Endothelial cell of umbilical vein (primary cell): Measurements from ENCODE around the gene CNIH2. TPM values are rescaled to one million over a fixed set of nuclear protein-coding genes. Genes with fewer than 3 reads are reported as not detected.

ENCODE experiments used
- BruUV-seq: library from RNA; stranded (reverse); fragments of 400-500 nt; replicated peaks from 2 replicates; lab custom pipeline; 2021; lab: Mats Ljungman, UMichigan
- CTCF ChIA-PET: fragments of 300-600, 350-600 bp; sonication (Branson Sonifier 250); formaldehyde crosslinking; loops from one replicate; lab custom pipeline; 2021; ENCODE audit warnings: antibody characterized with exemption, inconsistent platforms; lab: Charles Lee
- POLR2A ChIA-PET: fragments of 300-600, 350-600 bp; sonication (Branson Sonifier 250); formaldehyde crosslinking; loops from one replicate; lab custom pipeline; 2021; ENCODE audit warnings: antibody characterized with exemption, inconsistent platforms; lab: Charles Lee
- DNase-seq: peaks from one replicate; pipeline ENCODE4 v3.0.0-alpha.2; 2011; ENCODE audit warnings: low read depth, low spot score
- FAIRE-seq: peaks from 2 replicates; lab custom pipeline; 2011; peaks lifted over from hg19 to GRCh38; lab: Jason Lieb, UNC
- H2AFZ ChIP-seq: 2 replicates; pipeline ENCODE4 v1.6.0; 2012; ENCODE audit warnings: low read depth, low read length, control low read depth, inconsistent platforms
- H3K27ac ChIP-seq: 2 replicates; pipeline ENCODE4 v1.5.1; 2011; ENCODE audit warnings: low read depth, mild to moderate bottlenecking, control low read depth, low read length, moderate library complexity; ENCODE audit not compliant: insufficient read depth
- H3K27me3 ChIP-seq, 2 experiments: 2 replicates each; pipeline versions ENCODE4 v1.6.0 to v1.6.1; 2011; ENCODE audit warnings: low read length in 2 of 2, mixed read lengths in 1 of 2; ENCODE audit not compliant: control insufficient read depth in 2 of 2, insufficient read depth in 2 of 2
- H3K36me3 ChIP-seq, 2 experiments: 2 replicates in 1 of 2; 3 replicates in 1 of 2; pipeline ENCODE4 v1.5.1; 2011; ENCODE audit warnings: low read length in 2 of 2, mild to moderate bottlenecking in 1 of 2, moderate library complexity in 1 of 2; ENCODE audit not compliant: control insufficient read depth in 2 of 2, insufficient read depth in 2 of 2; ENCODE audit errors: extremely low read depth in 1 of 2
- H3K4me1 ChIP-seq: 3 replicates; pipeline ENCODE4 v1.5.1; 2011; ENCODE audit warnings: mild to moderate bottlenecking, low read length; ENCODE audit not compliant: control insufficient read depth, insufficient read depth; ENCODE audit errors: extremely low read depth
- H3K4me2 ChIP-seq: 2 replicates; pipeline ENCODE4 v1.6.1; 2011; ENCODE audit warnings: low read length, control low read depth, mixed read lengths; ENCODE audit not compliant: insufficient read depth
- H3K4me3 ChIP-seq, 3 experiments: fragments of 200-600 bp in 1 of 3; sonication (generic), shearing (Covaris generic) in 1 of 3; replicated peaks in 1 of 3; 2 replicates each; pipeline ENCODE4 v1.5.1; 2011 to 2016; ENCODE audit warnings: control low read depth in 3 of 3, low read length in 3 of 3, mild to moderate bottlenecking in 2 of 3, inconsistent platforms in 1 of 3, low read depth in 1 of 3, moderate library complexity in 1 of 3; ENCODE audit not compliant: insufficient read depth in 1 of 3
- H3K79me2 ChIP-seq: 2 replicates; pipeline ENCODE4 v1.6.0; 2012; ENCODE audit warnings: low read length, inconsistent platforms; ENCODE audit not compliant: control insufficient read depth, insufficient read depth
- H3K9ac ChIP-seq: replicated peaks from 2 replicates; pipeline ENCODE3; 2011; ENCODE audit warnings: low read length, control low read depth; ENCODE audit not compliant: insufficient read depth; ENCODE audit errors: extremely low read depth
- H3K9me1 ChIP-seq: replicated peaks from 3 replicates; pipeline ENCODE4 v1.6.0; 2011; ENCODE audit warnings: mild to moderate bottlenecking, low read length; ENCODE audit not compliant: control insufficient read depth, insufficient read depth; ENCODE audit errors: extremely low read depth
- H3K9me3 ChIP-seq: replicated peaks from 2 replicates; pipeline ENCODE4 v1.5.1; 2012; ENCODE audit warnings: low read length, inconsistent platforms; ENCODE audit not compliant: control insufficient read depth, insufficient read depth
- H4K20me1 ChIP-seq: replicated peaks from 2 replicates; pipeline ENCODE3; 2011; ENCODE audit warnings: mild to moderate bottlenecking, low read length; ENCODE audit not compliant: control insufficient read depth, insufficient read depth; ENCODE audit errors: extremely low read depth
- CTCF ChIP-seq, 2 donors: IDR thresholded peaks; 1 replicate in 1 of 2; 2 replicates in 1 of 2; pipeline ENCODE4 v1.5.1; 2011; ENCODE audit warnings: low read length in 2 of 2, mild to moderate bottlenecking in 2 of 2, moderate library complexity in 2 of 2, control low read depth in 1 of 2, inconsistent platforms in 1 of 2, low read depth in 1 of 2; ENCODE audit not compliant: insufficient read depth in 1 of 2; ENCODE audit errors: extremely low read depth in 1 of 2
- EZH2 ChIP-seq: IDR thresholded peaks from 2 replicates; pipeline ENCODE4 v1.6.1; 2012; ENCODE audit warnings: borderline replicate concordance, low read depth, mild to moderate bottlenecking, moderate library complexity, low read length, inconsistent platforms; ENCODE audit not compliant: severe bottlenecking
- FOS ChIP-seq: IDR thresholded peaks from 2 replicates; pipeline ENCODE4 v1.6.1; 2011; ENCODE audit warnings: mild to moderate bottlenecking, low read length, moderate library complexity, borderline replicate concordance; ENCODE audit not compliant: insufficient read depth
- GATA2 ChIP-seq: IDR thresholded peaks from 2 replicates; pipeline ENCODE4 v1.7.0; 2011; ENCODE audit warnings: low read depth, mild to moderate bottlenecking, moderate library complexity, mixed read lengths, low read length; ENCODE audit not compliant: insufficient read length, insufficient read depth
- JUN ChIP-seq: IDR thresholded peaks from 2 replicates; pipeline ENCODE4 v1.6.1; 2011; ENCODE audit warnings: borderline replicate concordance, low read depth; ENCODE audit not compliant: insufficient read length, insufficient read depth
- MAX ChIP-seq: IDR thresholded peaks from 2 replicates; pipeline ENCODE4 v1.6.1; 2011; ENCODE audit not compliant: insufficient read depth, insufficient read length
- MYC ChIP-seq: IDR thresholded peaks from one replicate; pipeline ENCODE4 v1.6.1; 2011; ENCODE audit warnings: mild to moderate bottlenecking, low read depth, low read length
- POLR2A ChIP-seq: IDR thresholded peaks from 2 replicates; pipeline ENCODE4 v1.6.1; 2012; ENCODE audit warnings: low read depth, mild to moderate bottlenecking, control low read depth, low read length
- POLR2AphosphoS5 ChIP-seq: IDR thresholded peaks from 2 replicates; pipeline ENCODE4 v1.6.1; 2012; ENCODE audit warnings: low read depth, mild to moderate bottlenecking, control low read depth, low read length, moderate library complexity; ENCODE audit not compliant: insufficient read depth
- dilution Hi-C: fragments of 300-500 bp; cut with MboI; formaldehyde crosslinking; loops from one replicate; pipeline ENCODE4 v1.15.0; 2019; ENCODE audit warnings: low sequenced_read_pairs; ENCODE audit not compliant: extremely low pct_ligation_motif_present
- intact Hi-C: fragments of 100-400 bp; cut with micrococcal nuclease; formaldehyde crosslinking; loops from one replicate; pipeline ENCODE4 v1.10.0; 2022
- polyA plus RNA-seq, 4 experiments: library from polyadenylated mRNA; depleted of rRNA in 3 of 4; stranded (reverse) in 3 of 4; unstranded in 1 of 4; fragments of >200 nt; gene quantifications; 2 replicates each; pipeline versions ENCODE4 v1.2.1 to v1.2.3, GENCODE V29; 2011 to 2012; ENCODE audit warnings: missing spikeins in 1 of 4
- total RNA-seq: library from RNA; stranded (reverse); gene quantifications from 2 replicates; pipeline ENCODE4 v1.2.3, GENCODE V29; 2021

CNIH2 gene
- total and polyA plus RNA-seq, 2 donors (not counting 3 experiments of a cell fraction or from before 2014, with no cell fraction given): 0.46 to 1.2 TPM

GRCh38 chr11:66287211-66287888 lies 9.4 kb downstream of the CNIH2 start:
- FAIRE-seq (no peak), DNase-seq (no peak)
- Histone ChIP-seq H3K9me3 (no peaks in the 10 kb centered on the region), H3K4me3 (no peak overlapping the region), H3K9ac (no peak overlapping the region), H3K27ac (no peak overlapping the region), H3K4me1 (peaks cover 13% of the 10 kb centered on the region), H3K36me3 (peaks cover 0 to 7% of the 10 kb centered on the region in 2 experiments), H3K27me3 (peaks cover 9 to 12% of the 10 kb centered on the region in 2 experiments), H3K9me1 (no peaks in the 10 kb centered on the region), H4K20me1 (no peaks in the 10 kb centered on the region), H3K79me2 (peaks cover 12% of the 10 kb centered on the region), H3K4me2 (no peak overlapping the region), H2AFZ (no peak overlapping the region)
- POLR2A ChIA-PET: no interaction called here
- TF ChIP-seq MAX (no peak), GATA2 (no peak), POLR2AphosphoS5 (no peak), JUN (no peak), MYC (no peak), EZH2 (no peak), FOS (no peak), POLR2A (no peak), CTCF (IDR thresholded peaks at IDR 0.05; ENCODE audit: extremely low read depth in 1 of 2, insufficient read depth in 1 of 2, low read depth in 1 of 2, low read length in 2 of 2) (no peak)
- no TSS peak for BruUV-seq
- dilution Hi-C loops: no loop called here
- CTCF ChIA-PET: interaction anchor here (2.1 kb wide), 1 partner anchor 25 kb away, joined by 10 read pairs; no protein-coding TSS in a partner anchor
- intact Hi-C loops: no loop called here
